Measurements from ENCODE around the gene PANX3. TPM values are rescaled to one million over a fixed set of nuclear protein-coding genes. Genes with fewer than 3 reads are reported as not detected.

The PANX3 gene
- total and polyA plus RNA-seq, 2 of the 13 experiments (the other 11 are each of a cell fraction or from before 2014, with no cell fraction given): not detected

DNA sequence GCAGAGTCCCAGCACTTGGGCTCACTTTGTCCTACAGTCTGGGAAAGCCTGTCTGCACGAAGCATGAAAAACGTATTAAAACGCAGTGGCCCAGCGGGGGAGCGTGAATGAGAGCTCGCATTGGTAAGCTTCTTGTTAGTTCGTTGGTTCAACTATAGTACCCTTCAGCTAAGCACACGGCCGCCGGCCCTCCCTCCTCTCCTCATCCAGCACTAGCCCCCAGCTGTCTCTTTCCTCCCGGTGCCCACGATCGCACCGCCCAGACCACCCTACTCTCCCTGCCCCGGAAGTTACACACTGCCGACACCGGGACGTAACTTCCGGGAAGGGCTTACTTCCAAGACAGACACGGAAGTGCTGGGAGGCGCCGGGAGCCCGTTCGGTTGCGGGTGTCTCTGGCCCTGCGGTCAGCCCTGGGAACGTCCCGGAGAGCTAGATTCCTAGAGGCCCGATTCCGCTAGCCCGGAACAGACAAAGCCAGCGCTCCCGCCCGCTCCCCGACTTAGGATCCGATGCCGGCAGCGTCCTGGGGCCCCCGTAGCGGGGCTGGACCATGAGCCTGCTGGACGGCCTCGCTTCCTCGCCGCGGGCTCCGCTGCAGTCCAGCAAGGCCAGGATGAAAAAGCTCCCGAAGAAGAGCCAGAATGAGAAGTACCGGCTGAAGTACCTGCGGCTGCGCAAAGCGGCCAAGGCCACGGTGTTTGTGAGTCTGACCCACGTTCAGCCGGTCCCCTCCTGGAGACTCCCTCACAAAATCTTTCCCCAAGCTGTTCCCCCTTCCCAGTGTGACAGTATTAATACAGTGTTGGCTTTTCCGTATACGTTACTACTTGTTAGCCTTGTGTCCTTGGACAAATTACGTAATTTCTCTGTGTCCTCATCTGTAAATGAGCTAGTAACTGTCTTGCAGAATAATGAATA, 11.6 kb downstream of the PANX3 start, which contains the start of gene TBRG1 (continued):
- TF ChIP-seq, protein P1, sequence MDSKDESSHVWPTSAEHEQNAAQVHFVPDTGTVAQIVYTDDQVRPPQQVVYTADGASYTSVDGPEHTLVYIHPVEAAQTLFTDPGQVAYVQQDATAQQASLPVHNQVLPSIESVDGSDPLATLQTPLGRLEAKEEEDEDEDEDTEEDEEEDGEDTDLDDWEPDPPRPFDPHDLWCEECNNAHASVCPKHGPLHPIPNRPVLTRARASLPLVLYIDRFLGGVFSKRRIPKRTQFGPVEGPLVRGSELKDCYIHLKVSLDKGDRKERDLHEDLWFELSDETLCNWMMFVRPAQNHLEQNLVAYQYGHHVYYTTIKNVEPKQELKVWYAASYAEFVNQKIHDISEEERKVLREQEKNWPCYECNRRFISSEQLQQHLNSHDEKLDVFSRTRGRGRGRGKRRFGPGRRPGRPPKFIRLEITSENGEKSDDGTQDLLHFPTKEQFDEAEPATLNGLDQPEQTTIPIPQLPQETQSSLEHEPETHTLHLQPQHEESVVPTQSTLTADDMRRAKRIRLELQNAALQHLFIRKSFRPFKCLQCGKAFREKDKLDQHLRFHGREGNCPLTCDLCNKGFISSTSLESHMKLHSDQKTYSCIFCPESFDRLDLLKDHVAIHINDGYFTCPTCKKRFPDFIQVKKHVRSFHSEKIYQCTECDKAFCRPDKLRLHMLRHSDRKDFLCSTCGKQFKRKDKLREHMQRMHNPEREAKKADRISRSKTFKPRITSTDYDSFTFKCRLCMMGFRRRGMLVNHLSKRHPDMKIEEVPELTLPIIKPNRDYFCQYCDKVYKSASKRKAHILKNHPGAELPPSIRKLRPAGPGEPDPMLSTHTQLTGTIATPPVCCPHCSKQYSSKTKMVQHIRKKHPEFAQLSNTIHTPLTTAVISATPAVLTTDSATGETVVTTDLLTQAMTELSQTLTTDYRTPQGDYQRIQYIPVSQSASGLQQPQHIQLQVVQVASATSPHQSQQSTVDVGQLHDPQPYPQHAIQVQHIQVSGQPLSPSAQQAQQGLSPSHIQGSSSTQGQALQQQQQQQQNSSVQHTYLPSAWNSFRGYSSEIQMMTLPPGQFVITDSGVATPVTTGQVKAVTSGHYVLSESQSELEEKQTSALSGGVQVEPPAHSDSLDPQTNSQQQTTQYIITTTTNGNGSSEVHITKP (CRISPR knock-in tag; IDR thresholded peaks at IDR 0.05; ENCODE audit: low read depth): peak; percentile 84
- TF ChIP-seq PRMT3 (CRISPR knock-in tag; IDR thresholded peaks at IDR 0.05; ENCODE audit: borderline replicate concordance, low read depth) (no peak), NFE2 (CRISPR knock-in tag; IDR thresholded peaks at IDR 0.05) (no peak), CAMTA2 (CRISPR knock-in tag; IDR thresholded peaks at IDR 0.05; ENCODE audit: borderline replicate concordance) (0 out of 2 replicates have a peak, but pooled peaks have one; percentile 45), RCOR2 (CRISPR knock-in tag; IDR thresholded peaks at IDR 0.05) (no peak), MIXL1 (CRISPR knock-in tag; IDR thresholded peaks at IDR 0.05) (no peak), KDM1A (CRISPR knock-in tag; IDR thresholded peaks at IDR 0.05) (no peak), ZNF232 (CRISPR knock-in tag; IDR thresholded peaks at IDR 0.05; ENCODE audit: borderline replicate concordance) (no peak; the same call in 1 of the 2 replicates), KLF13 (CRISPR knock-in tag; IDR thresholded peaks at IDR 0.05) (no peak), ZNF678 (CRISPR knock-in tag; IDR thresholded peaks at IDR 0.05) (0 out of 2 replicates have a peak, but pooled peaks have one; percentile 23), ATAD3A (CRISPR knock-in tag; IDR thresholded peaks at IDR 0.05) (no peak), AGO1 (IDR thresholded peaks at IDR 0.05; ENCODE audit: low read depth, low read length, poor library complexity, severe bottlenecking) (no peak), RFXANK (CRISPR knock-in tag; IDR thresholded peaks at IDR 0.05) (no peak), FOXA1 (IDR thresholded peaks at IDR 0.05) (no peak), FOXA1 (CRISPR knock-in tag; IDR thresholded peaks at IDR 0.05) (peak; percentile 50; the same call in 1 of the 2 replicates), ZMYM3 (CRISPR knock-in tag; IDR thresholded peaks at IDR 0.05) (no peak), ZBTB1 (CRISPR knock-in tag; IDR thresholded peaks at IDR 0.05; ENCODE audit: borderline replicate concordance) (no peak), SP1 (IDR thresholded peaks at IDR 0.05) (no peak), SP1 (CRISPR knock-in tag; IDR thresholded peaks at IDR 0.05) (peak; percentile 28; the same call in 1 of the 2 replicates)
- TF ChIP-seq, protein P2, sequence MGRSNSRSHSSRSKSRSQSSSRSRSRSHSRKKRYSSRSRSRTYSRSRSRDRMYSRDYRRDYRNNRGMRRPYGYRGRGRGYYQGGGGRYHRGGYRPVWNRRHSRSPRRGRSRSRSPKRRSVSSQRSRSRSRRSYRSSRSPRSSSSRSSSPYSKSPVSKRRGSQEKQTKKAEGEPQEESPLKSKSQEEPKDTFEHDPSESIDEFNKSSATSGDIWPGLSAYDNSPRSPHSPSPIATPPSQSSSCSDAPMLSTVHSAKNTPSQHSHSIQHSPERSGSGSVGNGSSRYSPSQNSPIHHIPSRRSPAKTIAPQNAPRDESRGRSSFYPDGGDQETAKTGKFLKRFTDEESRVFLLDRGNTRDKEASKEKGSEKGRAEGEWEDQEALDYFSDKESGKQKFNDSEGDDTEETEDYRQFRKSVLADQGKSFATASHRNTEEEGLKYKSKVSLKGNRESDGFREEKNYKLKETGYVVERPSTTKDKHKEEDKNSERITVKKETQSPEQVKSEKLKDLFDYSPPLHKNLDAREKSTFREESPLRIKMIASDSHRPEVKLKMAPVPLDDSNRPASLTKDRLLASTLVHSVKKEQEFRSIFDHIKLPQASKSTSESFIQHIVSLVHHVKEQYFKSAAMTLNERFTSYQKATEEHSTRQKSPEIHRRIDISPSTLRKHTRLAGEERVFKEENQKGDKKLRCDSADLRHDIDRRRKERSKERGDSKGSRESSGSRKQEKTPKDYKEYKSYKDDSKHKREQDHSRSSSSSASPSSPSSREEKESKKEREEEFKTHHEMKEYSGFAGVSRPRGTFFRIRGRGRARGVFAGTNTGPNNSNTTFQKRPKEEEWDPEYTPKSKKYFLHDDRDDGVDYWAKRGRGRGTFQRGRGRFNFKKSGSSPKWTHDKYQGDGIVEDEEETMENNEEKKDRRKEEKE (IDR thresholded peaks at IDR 0.05): no peak
- TF ChIP-seq, protein P3, sequence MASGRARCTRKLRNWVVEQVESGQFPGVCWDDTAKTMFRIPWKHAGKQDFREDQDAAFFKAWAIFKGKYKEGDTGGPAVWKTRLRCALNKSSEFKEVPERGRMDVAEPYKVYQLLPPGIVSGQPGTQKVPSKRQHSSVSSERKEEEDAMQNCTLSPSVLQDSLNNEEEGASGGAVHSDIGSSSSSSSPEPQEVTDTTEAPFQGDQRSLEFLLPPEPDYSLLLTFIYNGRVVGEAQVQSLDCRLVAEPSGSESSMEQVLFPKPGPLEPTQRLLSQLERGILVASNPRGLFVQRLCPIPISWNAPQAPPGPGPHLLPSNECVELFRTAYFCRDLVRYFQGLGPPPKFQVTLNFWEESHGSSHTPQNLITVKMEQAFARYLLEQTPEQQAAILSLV (CRISPR knock-in tag; IDR thresholded peaks at IDR 0.05; ENCODE audit: borderline replicate concordance): peak; percentile 88; the same call in 1 of the 2 replicates
- TF ChIP-seq, protein P4, sequence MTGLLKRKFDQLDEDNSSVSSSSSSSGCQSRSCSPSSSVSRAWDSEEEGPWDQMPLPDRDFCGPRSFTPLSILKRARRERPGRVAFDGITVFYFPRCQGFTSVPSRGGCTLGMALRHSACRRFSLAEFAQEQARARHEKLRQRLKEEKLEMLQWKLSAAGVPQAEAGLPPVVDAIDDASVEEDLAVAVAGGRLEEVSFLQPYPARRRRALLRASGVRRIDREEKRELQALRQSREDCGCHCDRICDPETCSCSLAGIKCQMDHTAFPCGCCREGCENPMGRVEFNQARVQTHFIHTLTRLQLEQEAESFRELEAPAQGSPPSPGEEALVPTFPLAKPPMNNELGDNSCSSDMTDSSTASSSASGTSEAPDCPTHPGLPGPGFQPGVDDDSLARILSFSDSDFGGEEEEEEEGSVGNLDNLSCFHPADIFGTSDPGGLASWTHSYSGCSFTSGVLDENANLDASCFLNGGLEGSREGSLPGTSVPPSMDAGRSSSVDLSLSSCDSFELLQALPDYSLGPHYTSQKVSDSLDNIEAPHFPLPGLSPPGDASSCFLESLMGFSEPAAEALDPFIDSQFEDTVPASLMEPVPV (CRISPR knock-in tag; IDR thresholded peaks at IDR 0.05): 0 out of 2 replicates have a peak, but pooled peaks have one; percentile 19
